Measurements from ENCODE around the gene DUSP1.

Gene DUSP1

DNA sequence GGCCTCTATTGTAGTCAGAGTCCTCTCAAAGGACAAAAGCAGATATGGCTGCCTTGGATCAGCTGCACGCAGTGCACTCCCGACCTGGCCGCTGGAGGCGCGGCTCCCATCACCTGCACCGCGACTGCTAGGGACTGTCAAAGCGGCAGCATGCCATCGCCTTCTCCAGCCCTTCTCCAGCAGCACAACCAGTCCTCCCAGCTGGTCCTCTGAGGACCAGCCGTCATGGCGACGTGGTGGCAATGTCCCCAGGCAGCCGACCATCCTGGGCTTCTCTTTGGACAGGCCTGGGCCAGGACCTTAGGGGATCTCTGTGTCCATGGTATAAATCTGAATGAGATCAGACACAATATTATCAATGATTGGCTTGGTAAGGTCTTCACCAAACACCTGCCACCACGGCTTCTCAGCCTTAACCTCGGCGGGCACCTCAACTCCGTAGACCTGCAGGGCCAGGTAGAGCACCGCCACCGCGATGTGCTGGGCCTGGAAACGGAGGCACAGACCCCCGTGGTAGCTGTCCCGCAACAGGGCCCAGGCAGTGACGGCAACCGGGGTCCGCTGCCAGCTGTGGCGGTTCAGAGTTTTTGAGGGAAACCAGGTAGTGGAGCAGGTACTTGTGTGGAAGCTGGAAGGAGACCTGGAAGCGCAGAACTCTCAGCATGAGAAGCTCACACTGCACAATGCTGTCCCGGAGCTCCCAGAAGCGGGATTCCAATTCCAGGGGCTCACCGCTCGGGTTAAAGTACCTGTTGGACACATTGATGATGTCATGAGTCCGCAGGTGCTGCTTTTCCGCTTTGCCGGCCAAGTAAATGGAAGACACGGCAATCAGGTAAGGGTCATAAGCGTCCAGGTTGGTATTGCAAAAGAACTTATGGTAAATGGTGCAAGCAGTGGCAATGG is 8.5 kb downstream of the DUSP1 start:
- no peak for DNase-seq (ENCODE audit: low read depth)

DNA sequence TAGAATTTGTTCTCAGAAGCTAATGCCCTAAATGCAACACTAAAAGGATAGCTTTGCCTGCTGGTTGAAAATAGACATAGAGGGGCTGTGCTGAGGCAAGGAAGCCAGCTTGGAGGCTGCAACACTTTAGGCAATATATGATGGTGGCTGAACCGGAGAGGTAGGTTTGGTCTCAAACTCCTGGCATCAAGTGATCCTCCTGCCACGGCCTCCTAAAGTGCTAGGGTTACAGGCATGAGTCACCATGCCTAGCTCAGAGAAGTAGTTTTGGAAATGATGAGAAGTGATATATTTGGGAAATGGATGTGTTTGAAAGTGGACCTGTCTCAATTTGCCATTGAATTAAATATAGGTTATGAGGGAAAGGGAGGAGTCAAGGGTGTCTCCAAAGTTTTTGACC is 10.0 kb downstream of the DUSP1 start:
- no peak for DNase-seq (ENCODE audit: low read depth)

DNA sequence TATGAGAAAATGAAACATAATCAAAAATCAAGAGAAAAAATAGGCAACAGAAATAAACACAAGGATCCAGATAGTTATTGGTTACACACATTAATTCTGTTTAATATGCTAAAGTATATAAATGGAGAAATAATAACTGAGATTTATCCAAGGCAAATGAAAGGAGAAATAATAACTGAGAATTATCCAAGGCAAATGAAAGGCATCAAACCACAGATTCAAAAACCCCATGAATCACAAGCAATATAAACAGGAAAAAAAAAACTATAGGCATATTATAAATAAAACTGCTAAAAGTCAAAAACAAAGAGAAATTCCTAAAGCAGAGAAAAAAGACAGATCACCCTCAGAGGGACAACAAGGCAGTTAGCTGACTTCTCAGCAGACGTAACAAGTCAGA is 10.9 kb downstream of the DUSP1 start:
- no peak for DNase-seq (ENCODE audit: low read depth)

DNA sequence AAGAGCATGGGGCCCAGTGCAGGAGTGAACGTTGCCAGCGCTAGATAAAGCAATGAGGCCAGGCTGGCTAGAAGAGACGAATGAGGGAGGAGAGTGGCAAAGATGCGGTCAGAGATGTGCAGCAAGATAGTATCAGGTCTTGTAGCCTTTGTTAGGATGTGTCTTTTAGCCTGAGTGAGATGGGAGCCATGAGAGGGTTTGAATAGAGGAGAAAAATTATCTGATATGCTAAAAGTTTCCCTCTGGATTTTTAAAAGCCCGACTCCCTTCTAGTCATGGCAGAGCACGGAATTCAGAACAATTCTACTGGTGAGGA is 12.2 kb downstream of the DUSP1 start:
- no peak for DNase-seq (ENCODE audit: low read depth)

DNA sequence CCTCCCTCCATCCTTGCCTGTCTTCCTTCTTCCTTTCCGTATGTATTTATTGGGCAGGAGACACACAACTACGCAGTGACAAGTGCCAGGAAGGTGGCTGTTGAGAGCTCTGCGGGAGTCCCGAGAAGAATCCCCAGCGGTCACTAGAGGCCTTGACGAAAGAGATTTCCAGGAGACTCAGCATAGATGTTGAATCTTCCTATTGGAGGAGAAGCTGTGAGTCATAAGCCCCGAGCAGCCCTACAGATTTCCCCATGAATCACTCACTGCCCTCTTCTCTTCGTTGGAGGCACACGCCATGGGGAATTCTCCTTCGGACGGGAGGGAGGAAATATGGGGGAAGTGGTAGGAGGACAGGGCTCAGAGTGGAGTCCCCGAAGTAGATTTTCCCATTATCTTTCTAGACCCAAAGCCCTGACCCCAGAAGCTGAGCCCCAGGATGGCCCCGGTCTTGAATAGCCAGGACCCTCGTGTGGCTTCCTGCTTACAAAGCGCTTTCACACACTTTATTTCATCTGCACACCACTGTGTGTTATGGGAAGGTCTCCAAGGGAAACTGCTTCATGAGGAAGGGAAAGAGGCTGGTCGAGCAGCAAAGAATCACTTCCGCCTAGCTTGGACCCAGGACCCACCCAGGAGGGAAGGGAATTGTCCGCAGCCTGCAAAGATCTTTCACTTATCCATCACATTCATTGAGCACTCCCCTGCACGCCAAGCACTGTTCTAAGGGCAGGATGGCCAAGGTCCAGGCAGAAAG is 12.7 kb downstream of the DUSP1 start:
- DNase-seq (ENCODE audit: low read depth), result no peak

DNA sequence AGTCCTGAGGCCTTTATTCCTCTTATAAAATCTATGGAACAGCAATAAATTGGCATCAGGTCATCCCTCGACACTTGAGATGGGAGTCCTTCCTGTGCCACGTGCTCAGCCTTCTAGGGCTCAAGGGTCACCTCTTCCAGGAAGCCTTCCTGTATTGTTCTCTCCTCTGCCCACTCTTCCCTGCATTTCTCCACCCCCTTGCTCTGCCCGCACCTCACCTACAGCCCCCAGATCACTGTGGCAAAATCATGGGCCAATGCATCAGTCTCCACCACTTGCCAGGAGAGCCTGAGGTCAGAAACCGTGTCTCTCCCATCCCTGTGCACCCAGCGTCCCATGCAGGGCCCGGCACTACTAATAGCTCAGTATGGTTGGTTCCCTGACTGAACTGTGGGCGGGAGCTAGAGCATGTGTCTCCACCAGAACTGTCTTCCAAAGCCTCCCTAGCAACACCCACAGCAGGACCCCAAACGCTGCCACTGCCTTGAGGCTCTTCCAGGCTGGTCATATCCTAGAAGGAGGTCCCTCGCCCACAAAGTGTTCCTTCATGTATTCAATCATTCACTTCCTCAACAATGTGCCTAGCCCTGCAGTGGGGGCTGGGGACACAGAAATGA is 13.5 kb downstream of the DUSP1 start:
- no peak for DNase-seq (ENCODE audit: low read depth)

DNA sequence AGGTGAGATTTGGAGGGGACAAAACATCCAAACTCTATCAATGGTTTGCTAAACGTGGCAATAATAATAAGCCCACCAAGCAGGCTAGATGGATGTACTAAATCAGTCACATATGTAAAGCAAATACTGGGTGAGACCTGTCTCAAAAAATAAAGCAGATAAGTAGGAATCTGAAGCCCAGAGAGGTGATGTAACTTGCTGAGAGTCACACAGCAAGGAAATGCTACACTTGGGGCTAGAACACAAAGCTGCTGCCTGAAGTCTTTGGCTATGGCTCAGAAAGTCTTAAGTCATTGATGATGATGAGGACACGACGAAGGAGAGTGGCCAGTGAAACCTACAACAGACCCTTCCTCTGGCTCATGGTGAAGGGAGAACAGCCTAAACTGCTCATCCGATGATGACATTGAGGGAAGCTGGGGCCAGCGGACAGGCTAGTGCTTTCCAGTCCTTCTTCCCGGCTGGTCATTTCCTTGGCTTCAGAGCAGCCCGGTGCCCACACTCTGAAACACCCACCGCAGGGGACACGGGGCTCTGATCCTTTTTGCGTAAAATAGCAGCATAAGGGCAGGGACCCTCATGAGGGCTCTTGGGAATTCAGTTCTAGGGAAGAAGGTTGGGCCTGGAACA is 14.1 kb downstream of the DUSP1 start:
- no peak for DNase-seq (ENCODE audit: low read depth)

DNA sequence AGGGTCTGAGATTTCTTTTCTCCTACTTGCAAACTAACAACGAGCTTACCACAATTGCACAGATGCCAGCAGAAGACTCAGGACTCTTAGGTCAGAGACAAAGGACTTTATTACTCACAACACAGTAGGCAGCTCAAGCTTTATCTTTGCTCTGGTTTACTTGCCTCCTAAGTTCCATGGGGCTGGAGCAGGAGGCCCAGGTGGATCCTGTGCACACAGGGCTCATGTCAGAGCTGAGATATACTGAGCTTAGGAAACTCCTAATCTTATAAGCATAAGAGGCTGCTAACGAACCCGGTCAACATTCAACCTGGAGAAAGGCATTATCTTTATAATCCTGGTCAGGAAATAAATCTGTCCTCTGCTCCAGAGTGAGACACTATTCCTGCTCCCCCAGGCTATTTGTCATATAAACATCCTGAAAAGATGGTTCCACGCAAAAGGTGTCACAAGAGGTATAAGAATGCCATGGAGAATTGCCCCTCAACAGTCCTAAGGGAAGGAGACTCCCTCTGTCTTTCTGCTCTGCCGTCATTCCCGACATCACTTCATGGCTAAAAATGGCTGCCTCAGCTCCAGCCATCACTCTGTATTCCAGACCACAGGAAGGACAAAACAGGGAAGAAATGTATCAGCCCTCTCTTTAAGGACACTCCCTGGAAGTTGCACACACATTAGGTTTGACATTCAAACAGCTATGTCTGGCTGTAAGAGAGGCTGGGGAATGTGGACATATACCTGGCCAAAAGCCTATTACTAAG is 16.2 kb downstream of the DUSP1 start:
- DNase-seq (ENCODE audit: low read depth), result no peak

DNA sequence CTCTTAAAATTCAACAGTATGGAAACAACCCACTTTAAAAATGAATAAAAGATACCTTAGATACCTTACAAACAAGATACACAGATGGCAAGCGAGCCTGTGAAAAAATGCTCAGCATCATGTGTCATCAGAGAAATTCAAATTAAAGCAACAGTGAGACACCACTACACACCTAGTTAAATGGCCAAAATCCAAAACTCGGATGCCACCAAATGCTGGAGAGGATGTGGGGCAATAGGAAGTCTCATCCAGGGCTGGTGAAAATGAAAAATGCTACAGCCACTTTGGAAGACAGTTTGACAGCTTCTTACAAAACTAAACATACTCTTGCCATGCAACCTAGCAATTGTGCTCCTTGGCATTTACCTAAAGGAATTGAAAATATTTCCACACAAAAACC is 17.9 kb downstream of the DUSP1 start:
- DNase-seq (ENCODE audit: low read depth), result no peak

DNA sequence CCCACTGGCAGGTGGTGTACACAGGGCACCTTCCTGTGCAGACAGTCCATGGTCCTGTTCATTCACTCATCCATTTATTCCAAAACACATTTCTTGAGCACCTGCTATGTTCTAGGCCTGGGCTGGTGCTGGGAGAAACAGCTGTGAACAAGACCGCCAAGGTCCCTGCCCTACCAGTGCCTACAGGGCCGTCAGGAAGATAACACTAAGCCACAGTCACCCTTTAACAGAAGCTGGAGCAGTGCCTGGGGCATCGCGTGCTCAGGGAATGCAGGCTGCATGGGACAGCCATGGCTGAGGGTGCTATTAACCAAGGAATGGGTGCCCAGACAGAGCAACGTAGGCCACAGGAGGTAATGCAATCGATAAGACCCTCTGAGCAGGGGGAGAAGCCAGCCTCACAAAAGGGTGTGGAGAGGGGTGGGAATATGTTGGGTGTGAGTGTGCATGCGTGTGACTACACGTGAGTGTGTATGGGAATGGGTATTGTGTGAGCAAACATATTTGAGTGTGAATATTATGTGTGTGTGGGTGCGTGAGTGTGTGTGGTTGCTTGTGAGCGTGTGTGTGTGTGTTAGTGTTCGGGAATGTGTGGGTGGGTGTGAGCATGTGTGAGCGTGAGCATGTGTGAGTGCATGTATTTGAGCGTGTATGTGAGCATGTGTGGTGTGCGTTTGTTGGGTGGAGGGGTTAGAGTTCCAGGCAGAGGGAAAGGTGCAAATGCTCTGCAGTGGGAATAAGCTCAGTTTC is 19.1 kb downstream of the DUSP1 start:
- no peak for DNase-seq (ENCODE audit: low read depth)

DNA sequence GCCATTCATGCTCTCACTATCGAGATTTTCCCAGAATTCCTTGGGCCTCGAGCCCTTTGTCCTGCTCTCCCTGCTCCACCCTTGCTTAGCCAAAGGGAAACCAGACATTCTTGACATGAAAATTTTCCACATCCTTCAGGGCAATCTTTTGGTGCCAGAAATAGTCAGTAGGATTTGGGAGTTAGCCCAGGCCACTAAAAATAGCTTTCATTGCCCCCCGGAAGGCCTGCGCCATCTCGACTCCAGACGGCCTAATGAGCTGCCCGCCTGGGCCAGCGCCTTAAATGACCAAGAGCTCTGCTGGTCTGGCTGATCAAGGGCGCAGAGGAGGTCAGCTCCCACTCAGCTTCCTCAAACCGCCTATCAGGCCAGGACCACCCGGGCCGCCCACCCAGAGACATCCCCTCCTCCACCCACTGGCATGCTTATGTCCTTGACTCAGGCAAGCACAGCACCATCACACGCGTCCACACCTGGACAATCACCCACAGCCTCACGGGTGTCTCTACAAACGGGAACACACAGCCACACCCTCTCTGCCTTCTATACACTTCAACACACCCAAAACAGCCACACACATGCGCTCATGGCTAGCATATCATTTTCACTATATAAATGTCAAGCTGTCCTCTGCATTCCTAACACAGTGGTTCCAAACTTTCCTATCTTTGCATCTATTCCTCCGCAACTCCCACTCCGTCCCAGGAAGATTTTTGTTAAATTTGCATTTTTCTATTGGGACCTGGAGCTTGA is 20.9 kb downstream of the DUSP1 start:
- DNase-seq (ENCODE audit: low read depth), result no peak

DNA sequence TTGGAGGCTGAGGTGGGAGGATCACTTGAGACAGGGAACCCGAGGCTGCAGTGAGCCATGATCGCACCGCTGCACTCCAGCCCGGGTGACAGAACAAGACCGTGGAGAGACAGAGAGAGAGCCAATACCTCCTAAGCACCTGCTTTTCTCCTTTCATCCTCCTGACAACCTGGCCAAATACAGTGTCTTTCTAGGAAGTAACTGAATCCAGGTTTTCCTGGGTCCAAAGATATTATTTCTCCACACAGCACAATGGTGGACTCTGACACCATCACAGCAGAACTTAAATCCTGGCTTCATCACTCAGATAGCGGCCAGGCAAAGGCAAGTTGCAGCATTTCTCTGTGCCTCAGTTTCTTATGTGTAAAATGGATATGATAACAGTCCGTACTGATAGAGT is 21.9 kb downstream of the DUSP1 start:
- no peak for DNase-seq (ENCODE audit: low read depth)

DNA sequence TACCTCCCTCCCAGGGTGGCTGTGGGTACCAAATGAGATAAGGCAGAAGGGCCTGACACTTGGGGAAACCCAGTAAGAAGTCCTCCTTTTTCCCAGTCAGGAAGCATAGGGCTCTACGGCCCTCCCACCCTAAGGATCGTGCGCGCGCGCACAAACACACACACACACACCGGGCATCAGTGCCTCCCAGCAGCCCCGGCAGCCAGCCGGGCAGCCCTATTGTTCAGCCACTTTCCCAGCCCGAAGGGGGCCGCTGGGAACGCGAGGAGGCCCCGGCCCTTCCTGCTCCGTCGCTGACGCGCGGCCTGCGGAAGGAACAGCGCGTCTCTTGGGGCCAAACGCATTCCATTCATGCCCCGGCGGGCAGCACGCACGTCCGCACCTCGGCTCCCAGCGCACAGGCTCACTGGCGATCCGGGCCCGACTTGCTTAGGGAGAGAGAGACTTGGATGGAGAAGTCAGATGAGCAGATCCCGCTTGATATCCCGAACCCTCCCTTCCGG is 22.6 kb downstream of the DUSP1 start:
- DNase-seq (ENCODE audit: low read depth), result no peak

DNA sequence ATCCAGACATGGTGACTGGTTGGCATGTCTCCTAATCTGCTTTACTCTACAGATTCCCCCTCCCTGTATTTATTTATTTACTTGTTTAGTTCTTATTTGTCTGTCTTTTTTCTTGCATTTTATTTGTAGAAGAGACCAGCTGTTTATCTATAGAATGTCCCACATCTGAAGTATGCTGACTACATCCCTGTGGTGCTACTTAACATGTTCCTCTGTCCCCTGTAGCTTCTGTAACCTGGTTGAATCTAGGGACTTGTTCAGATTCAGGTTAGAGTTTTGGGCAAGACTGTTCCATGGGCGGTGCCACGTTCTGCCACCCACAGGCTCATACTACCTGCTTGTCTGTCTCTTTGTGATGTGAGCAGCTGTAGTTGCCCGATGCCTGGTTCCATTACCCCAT is 23.5 kb downstream of the DUSP1 start:
- DNase-seq (ENCODE audit: low read depth), result no peak

DNA sequence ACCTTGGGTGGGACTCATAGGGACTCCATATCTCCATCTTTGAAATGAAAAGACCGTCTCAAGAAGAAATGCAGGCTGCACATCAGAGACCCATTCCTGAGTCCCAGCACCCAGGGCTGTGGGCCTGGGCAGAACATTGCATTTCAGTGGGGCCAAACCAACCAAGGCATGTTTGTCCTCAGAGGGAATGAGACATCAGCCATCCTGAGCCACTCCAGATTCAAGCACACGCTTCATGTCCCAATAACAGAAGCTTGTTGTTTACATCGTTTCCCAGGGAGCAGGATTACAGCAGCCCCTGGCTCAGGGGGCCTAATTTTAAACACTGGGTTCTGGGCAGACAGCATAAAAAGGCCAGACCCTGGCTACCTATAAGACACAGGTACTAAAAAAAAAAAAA is 24.3 kb downstream of the DUSP1 start:
- no peak for DNase-seq (ENCODE audit: low read depth)

DNA sequence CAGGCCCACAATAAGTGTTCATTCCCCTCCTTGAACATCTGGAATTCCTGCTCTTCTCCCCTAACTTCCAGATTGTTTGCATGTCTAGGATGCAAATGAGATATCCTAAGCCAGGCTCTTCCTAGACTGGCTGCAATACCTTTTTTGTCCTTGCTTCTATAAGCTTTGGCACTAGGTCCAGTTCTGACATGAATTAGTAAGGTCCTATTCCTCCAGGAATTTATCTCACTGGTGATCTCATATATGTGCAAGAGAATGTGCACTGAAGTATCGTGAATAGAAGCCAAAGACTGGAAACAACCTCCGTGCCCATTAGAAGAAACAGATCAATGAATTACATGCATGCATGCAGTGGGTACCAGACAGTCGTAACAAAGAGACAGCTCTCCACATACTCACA is 25.2 kb downstream of the DUSP1 start:
- no peak for DNase-seq (ENCODE audit: low read depth)

DNA sequence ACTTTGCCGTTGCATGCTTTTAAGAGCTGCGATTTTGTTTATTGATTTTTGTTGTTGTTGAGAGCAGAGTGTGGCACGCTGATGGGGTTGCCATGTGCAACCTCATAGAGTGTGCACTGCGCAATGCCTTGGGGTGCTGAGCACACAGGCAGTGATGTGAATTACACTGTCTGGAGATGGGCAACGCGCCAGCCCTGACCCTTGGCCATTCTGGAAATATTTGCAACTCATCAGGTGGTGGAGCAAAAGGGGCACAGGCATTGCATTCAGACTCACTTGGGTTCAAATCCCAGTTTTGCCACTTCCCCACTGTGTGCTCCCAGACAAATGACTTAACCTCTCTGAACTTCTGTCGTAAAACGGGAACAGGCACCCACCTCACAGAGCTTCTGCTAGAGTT is 25.6 kb downstream of the DUSP1 start:
- DNase-seq (ENCODE audit: low read depth), result no peak

DNA sequence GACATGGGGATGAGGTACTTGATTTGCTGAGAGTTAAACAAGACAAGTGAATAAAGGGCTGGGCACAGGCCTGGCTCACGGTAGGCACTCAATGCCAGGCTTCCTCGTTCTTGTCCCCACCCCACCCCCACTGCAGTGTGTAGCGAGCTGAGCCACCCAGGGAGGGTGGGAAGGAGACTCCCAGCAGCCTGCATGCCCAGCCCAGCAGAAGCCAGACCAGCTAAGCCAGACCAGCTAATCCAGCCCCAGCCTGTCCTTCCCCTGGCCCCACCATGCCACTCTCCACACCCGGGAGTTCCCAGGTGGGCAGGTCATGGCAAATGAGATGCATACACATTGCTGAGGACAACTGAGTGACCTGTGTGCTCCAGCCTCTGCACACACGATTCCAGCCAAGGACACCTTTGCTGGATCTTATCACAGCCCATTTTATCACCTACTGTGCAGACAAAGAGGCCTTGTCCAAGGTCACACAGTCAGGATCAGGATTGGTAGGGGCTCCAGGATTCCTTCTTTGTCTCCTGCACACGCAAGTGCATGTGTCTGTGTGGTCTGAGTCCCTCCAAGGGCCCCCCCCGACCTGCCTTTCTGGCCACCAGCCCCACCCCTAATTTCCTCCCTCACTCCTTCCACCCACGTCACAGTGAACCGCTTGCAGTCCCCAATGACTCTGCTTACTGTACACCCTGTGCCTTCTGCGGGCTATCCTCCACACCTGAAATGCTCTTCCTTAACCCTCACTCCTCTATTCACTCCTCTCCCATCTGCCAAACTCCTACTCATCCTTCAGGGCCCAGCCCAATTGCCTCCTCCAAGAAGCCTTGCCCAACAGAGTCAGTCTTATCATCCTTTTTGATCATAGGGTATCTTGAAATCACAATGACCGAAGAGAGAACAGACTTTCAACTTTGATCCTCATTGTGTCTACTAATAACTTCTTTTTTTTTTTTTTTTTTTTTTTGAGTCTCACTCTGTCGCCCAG is 26.6 kb downstream of the DUSP1 start:
- no peak for DNase-seq (ENCODE audit: low read depth)
